CD1c-positive myeloid dendritic cell (primary cell): Measurements from ENCODE around the gene KCNH1.
"Not testable (repeated sequence)": the region's sequence is repeated elsewhere in the genome, so short reads cannot be mapped to it uniquely, and the experiment has no call there.

Experiments used
- DNase-seq: peaks from one replicate; pipeline ENCODE4 v3.0.0-alpha.2; 2016; ENCODE audit errors: extremely low spot score

The KCNH1 gene

GRCh38 chr1:211101481-211101880 lies 32.5 kb downstream of the KCNH1 start:
- DNase-seq: no peak

- DNase-seq: no peak
Observed at GRCh38 chr1:211099393-211099792, 34.6 kb downstream of the KCNH1 start.

GRCh38 chr1:211095381-211095780 lies 38.6 kb downstream of the KCNH1 start:
- no peak for DNase-seq

GRCh38 chr1:211092955-211093354 lies 41.0 kb downstream of the KCNH1 start:
- no peak for DNase-seq

GRCh38 chr1:211091867-211092266 lies 42.1 kb downstream of the KCNH1 start:
- DNase-seq: no peak

GRCh38 chr1:211089536-211089935 lies 44.4 kb downstream of the KCNH1 start:
- DNase-seq: no peak

GRCh38 chr1:211088156-211088555 lies 45.8 kb downstream of the KCNH1 start:
- DNase-seq: no peak

- DNase-seq: no peak
Observed at GRCh38 chr1:211082824-211083223, 51.1 kb downstream of the KCNH1 start.

- DNase-seq: not testable (repeated sequence)
Observed at GRCh38 chr1:211081447-211081846, 52.5 kb downstream of the KCNH1 start.

- DNase-seq: no peak
Observed at GRCh38 chr1:211068976-211069375, 65.0 kb downstream of the KCNH1 start.

- no peak for DNase-seq
Observed at GRCh38 chr1:211066781-211067384, 67.1 kb downstream of the KCNH1 start.

- not testable (repeated sequence) for DNase-seq
Observed at GRCh38 chr1:211041838-211042237, 92.1 kb downstream of the KCNH1 start.

GRCh38 chr1:211037095-211037494 lies 96.9 kb downstream of the KCNH1 start:
- DNase-seq: no peak

- DNase-seq: no peak
Observed at GRCh38 chr1:211036381-211037060, 97.4 kb downstream of the KCNH1 start.

- DNase-seq: no peak
Observed at GRCh38 chr1:211035821-211036380, 98.0 kb downstream of the KCNH1 start.

- DNase-seq: no peak
Observed at GRCh38 chr1:211033921-211034525, 99.9 kb downstream of the KCNH1 start.

- no peak for DNase-seq
Observed at GRCh38 chr1:211024901-211025300, 109.0 kb downstream of the KCNH1 start.

GRCh38 chr1:211019266-211019665 lies 114.7 kb downstream of the KCNH1 start:
- no peak for DNase-seq

GRCh38 chr1:211018690-211019089 lies 115.3 kb downstream of the KCNH1 start:
- DNase-seq: no peak

- DNase-seq: no peak
Observed at GRCh38 chr1:211017075-211017718, 116.8 kb downstream of the KCNH1 start.

GRCh38 chr1:211014275-211014674 lies 119.7 kb downstream of the KCNH1 start:
- no peak for DNase-seq
